Middle frontal gyrus (tissue), 1 donor: ENCODE results near the gene RYR2.

Source experiments
- DNase-seq: peaks from one replicate; pipeline ENCODE4 v3.0.0-alpha.2; 2015; ENCODE audit warnings: low spot score; ENCODE audit errors: extremely low spot score

The RYR2 gene

GRCh38 chr1:237429252-237429651 lies 387.3 kb downstream of the RYR2 start:
- no peak for DNase-seq

DNA sequence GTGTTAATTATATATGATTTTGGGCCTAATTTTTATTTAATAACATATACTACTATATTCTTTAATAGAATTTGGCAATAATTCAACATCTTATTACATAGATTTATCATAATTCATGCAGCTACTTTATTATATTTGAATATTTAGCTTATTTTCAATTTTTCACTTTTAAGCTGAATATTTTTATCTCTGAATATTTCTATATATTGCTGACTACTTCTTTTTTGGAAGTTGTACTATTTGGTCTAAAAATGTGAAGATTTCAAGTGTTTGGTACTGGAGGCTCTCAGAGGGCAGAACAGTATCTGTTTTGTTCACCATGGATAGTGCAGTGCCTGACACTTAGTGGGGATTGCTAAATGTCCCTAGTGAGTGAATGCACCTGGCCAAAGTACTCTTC lies 389.5 kb downstream of the RYR2 start:
- no peak for DNase-seq

DNA sequence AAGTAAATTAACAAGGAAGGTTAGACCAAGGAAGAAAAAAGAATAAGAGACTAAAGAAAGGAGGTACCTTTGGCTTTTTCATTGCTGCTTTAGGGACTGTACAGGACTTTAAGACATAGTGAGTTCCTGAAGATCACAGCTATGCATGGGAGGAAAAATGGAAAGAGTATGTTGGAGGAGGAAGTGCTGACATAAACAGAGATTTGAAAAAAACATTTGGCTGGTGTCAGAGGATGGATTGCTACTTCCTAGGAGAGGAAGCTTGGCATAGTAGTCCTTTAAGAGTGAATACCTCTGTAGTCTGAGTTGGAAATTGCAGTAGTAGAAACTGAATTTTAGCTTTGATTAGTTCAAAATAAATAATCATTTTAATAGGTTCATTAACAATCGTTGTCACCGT lies 398.4 kb downstream of the RYR2 start:
- DNase-seq, result no peak

- DNase-seq, result no peak
Observed at GRCh38 chr1:237444120-237444790, 402.3 kb downstream of the RYR2 start.

DNA sequence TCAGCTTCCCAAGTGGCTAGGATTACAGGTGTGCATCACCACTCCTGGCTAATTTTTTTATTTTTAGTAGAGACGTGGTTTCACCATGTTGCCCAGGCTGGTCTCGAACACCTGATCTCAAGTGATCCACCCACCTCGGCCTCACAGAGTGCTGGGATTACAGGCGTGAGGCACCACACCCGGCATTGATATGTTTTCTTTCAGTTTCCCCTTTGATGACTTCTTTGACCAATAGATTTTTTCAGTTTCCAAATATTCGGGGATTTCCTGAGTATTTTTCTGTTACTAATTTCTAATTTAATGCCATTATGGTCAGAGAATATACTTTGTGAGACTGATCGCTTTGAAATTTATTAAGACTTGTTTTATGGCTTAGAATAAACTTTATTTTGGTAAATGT lies 406.1 kb downstream of the RYR2 start:
- DNase-seq, result no peak

DNA sequence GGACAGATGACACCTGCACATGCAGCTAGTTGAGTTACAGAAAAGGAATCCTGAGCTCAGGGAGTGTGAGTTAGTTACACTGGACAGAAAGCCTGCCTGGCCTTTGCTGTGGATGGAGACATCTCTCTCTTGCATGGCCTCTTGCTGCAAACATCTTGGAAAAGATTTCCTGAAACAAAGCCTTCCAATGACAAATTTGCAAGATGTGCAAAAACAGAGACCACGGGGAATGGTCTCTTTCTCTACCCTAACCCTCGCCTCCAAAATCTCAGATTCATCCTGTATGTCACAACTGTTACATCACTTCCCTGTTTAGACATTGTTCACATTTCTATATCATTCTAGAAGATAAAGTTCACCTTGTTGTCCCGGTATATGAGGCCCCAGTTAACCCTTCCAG lies 415.6 kb downstream of the RYR2 start:
- DNase-seq, result no peak

- DNase-seq, result no peak
Observed at GRCh38 chr1:237467320-237467719, 425.3 kb downstream of the RYR2 start.

- no peak for DNase-seq
Observed at GRCh38 chr1:237470712-237471338, 428.8 kb downstream of the RYR2 start.

DNA sequence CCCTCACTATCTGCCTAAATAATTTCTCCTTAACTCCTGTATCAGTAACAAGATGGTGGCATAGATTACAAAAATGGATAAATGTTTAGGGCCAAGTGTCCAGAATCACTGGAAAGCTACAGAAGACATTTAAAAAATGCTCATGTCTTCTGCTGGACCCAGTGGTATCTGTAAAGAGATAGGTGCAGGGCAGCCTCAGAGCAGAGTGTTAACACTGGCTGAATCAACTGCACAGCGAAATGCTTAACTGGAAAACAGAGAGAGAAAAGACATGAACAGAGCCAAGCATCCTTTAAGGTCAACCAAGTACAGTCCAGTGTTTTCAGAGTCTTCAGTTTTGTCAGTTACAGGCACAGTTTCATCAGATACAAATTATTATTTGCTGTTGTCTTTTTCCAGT lies 429.4 kb downstream of the RYR2 start:
- no peak for DNase-seq

DNA sequence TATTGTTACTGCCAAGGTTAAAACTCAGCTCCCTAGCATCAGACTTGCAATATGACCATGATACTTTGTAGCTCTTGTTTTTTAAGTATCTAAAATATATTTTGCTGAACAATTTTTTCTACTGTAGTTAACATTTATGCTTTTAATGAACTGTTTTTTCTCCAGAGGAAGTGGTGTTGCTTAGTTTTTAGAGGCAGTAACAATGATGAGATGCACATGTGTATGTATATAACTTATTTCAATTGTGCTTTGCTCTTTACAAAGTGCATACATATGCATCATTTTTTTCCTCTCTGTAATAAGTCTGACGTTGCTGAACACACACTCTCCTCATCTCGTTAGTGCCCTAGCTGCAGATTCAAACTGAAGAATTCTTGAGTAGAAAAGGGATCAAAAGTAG lies 430.0 kb downstream of the RYR2 start:
- no peak for DNase-seq

DNA sequence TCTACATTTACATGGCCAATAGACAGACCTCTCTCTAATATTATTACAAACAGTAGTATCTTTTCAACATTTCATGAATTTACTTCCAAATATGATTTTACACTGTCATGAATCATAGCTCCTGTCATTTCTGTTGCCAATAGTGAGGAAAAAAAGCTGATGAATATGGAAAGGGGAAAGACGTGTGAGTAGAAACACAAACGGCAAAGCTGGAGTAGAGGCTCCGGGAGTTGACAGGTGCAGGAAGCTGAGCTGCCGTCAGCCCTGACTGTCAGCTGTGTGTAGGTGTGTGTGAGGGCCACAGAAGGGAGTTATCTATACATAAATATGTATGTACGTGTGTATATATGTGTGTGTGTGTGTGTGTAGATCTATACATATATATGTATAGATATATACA lies 431.9 kb downstream of the RYR2 start:
- no peak for DNase-seq

- no peak for DNase-seq
Observed at GRCh38 chr1:237478082-237478481, 436.1 kb downstream of the RYR2 start.

GRCh38 chr1:237478842-237479241 lies 436.9 kb downstream of the RYR2 start:
- no peak for DNase-seq

- no peak for DNase-seq
Observed at GRCh38 chr1:237482777-237483176, 440.8 kb downstream of the RYR2 start.

DNA sequence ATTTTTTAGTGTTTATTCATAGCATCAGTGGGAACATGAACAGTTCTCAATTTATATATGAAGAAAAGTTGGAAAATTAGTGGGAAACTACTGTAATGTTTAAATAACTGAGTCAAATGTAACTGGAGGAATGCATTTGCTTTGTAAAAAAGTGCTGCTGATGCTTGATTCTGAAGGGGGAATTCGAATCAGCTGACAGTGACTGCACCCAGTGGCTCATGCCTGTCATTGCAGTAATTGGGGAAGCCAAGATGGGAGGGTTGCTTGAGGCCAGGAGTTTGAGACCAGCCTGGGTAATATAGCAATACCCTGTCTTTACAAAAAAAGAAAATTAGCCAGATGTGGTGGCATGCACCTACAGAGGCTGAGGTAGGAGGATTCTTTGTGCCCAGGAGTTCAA lies 450.4 kb downstream of the RYR2 start:
- DNase-seq, result no peak

GRCh38 chr1:237500566-237500965 lies 458.6 kb downstream of the RYR2 start:
- no peak for DNase-seq

DNA sequence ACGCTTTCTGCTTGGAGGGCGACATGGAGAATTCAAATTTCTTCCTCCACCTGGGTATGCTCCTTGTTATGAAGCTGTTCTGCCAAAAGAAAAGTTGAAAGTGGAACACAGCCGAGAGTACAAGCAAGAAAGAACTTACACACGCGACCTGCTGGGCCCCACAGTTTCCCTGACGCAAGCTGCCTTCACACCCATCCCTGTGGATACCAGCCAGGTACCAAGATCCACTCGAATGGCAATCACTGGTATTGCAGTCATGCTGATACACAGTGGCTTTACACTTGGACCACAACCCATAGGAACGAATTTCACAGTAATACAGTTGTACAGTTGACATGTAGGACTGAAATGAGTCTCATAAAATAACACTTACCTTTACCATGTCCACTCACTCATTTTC lies 461.3 kb downstream of the RYR2 start:
- DNase-seq, result no peak

- no peak for DNase-seq
Observed at GRCh38 chr1:237507005-237507404, 465.0 kb downstream of the RYR2 start.

DNA sequence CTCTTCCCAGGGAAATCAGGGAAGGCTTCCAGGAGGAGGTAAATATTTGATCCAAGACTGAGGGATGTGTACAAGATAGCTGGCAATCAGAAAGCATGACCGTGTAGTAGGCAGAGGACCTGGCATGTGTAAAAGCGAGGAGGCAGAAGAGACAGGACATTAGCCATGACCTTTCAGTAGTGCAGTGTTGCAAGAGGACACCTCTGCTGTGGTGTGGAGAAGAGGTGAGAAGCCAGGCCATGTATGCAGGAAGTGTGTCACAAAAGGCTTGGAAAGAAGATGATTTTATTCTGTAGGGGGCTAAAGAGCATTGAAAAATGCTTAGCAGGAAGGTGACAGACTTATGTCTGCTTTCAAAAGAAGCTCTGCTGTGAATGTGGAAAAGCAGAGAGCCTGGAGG lies 467.8 kb downstream of the RYR2 start:
- DNase-seq, result no peak

DNA sequence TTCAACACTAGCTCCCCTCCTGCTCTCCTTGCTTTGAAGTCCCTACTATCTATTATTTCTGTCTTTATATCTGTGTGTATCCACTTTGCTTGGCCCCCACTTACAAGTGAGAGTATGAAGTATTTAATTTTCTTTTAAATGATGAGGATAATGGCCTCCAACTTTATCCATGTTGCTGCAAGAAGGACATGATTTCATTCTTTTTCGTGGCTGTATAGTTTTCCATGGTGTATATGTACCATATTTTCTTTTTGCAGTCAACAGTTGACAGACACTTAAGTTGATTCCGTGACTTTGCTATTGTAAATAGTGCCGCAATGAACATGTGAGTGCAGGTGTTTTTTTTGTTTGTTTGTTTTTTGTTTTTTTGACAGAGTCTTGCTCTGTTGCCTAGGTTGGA lies 483.1 kb downstream of the RYR2 start:
- DNase-seq, result no peak

DNA sequence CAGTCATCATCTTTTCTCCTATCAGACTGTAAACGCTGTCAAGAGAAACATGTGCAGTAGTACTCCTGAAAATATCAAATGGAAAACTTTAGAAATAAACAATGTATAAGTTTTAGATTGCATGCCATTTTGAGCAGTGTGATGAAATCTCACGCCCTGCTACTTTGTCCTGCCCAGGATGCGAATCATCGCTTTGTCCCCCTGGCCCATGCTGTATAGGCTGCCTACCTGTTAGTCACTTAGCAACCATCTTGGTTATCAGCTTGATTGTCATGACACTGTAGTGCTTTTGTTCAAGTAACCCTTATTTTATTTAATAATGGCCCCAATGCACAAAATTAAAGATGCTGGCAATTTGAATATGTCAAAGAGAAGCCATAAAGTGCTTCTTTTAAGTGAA lies 485.8 kb downstream of the RYR2 start:
- no peak for DNase-seq

DNA sequence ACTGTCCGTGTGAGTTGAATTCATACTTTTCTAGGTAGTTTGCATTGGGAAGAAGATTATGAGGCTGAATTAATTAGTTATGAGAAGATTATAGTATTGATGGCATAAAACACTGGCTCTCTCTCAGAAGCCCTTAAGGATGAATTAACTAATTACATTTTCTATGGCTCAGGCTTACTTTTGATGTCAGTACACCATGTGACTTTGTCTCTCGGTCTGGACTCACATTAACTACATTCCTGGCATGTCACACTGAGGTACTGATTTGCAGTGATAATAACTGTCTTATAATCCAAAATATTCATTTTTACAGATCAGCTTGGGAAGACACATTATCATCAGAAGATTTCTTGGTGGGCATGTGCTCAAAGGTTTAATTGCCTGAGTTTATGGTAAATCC lies 486.6 kb downstream of the RYR2 start:
- no peak for DNase-seq

- DNase-seq, result no peak
Observed at GRCh38 chr1:237539055-237539454, 497.1 kb downstream of the RYR2 start.
